NB4 (cell line): Measurements from ENCODE around the gene ZNF407.

Experiments used
- DNase-seq: peaks from one replicate; pipeline ENCODE4 v3.0.0; 2010; ENCODE audit warnings: low read depth
- H3K4me3 ChIP-seq: one replicate; pipeline ENCODE4 v1.5.1; 2011; ENCODE audit warnings: mild to moderate bottlenecking, low read depth, low read length, moderate library complexity
- CTCF ChIP-seq: IDR thresholded peaks from one replicate; pipeline ENCODE4 v1.5.1; 2012; ENCODE audit warnings: low read depth, low read length
- MAX ChIP-seq: IDR thresholded peaks from 2 replicates; pipeline ENCODE4 v1.6.1; 2011; ENCODE audit warnings: low read depth, low read length
- MYC ChIP-seq: IDR thresholded peaks from 2 replicates; pipeline ENCODE4 v1.6.1; 2011; ENCODE audit warnings: low read depth, low read length
- POLR2A ChIP-seq: IDR thresholded peaks from 2 replicates; pipeline ENCODE4 v1.6.1; 2011; ENCODE audit warnings: mild to moderate bottlenecking; ENCODE audit not compliant: insufficient read length; ENCODE audit errors: extremely low read depth

Gene ZNF407

DNA sequence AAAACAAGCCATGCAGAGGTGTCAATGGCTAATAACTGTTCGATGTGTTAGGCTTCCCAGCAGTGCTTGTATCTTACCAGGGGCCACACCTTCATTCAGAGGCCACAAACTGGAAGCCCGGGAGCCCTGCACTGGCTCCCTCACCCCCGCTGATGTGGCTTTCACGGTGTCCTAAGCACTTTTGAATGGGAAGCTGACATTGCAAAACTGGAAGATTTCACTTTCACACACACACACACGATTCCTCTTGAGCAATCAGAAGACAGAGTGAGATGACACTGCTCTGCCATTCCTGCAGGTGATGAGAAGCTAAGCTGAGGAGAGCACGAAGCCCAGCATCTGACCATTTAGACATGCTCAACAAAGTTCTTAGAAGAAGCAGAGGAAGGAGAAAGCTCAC lies 8.6 kb upstream of the ZNF407 start:
- DNase-seq: peak; percentile 63
- TF ChIP-seq CTCF (no peak), POLR2A (no peak), MAX (no peak), MYC (no peak)

DNA sequence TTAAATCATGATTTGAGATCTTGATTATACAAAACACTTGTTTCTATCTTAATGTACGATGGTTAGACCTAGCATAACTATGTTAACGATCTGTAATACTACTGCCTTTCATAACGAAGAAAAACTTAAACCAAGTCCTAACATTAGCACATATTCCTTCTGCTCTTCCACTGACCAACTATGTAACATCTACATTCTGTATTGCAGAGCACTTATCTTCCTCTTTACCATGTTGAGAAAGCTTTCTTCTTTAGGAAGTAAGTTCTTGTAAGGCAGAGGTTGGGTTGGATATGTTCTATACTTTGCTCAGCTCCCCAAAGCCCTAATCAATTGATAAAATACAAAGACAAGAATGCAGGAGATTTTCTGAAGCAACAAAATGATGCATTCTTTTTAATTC lies 7.9 kb upstream of the ZNF407 start:
- no peak for DNase-seq
- no peak for TF ChIP-seq MAX
- TF ChIP-seq POLR2A: no peak
- TF ChIP-seq MYC: no peak
- TF ChIP-seq CTCF: no peak
- H3K4me3 ChIP-seq: no peak overlapping the region

More for the DNA sequence above, 8.6 kb upstream of the ZNF407 start:
- H3K4me3 ChIP-seq: no peak overlapping the region

GRCh38 chr18:74590671-74591070 lies 7.0 kb upstream of the ZNF407 start:
- TF ChIP-seq CTCF (no peak), MAX (no peak), POLR2A (no peak), MYC (no peak)
- no peak for DNase-seq

GRCh38 chr18:74595431-74595830 lies 2.2 kb upstream of the ZNF407 start:
- TF ChIP-seq POLR2A: no peak
- TF ChIP-seq MYC: no peak
- TF ChIP-seq CTCF: no peak
- no peak for TF ChIP-seq MAX
- peak overlapping the region; percentile 92 for H3K4me3 ChIP-seq
- DNase-seq: no peak

More at GRCh38 chr18:74590671-74591070, 7.0 kb upstream of the ZNF407 start:
- no peak overlapping the region for H3K4me3 ChIP-seq

DNA sequence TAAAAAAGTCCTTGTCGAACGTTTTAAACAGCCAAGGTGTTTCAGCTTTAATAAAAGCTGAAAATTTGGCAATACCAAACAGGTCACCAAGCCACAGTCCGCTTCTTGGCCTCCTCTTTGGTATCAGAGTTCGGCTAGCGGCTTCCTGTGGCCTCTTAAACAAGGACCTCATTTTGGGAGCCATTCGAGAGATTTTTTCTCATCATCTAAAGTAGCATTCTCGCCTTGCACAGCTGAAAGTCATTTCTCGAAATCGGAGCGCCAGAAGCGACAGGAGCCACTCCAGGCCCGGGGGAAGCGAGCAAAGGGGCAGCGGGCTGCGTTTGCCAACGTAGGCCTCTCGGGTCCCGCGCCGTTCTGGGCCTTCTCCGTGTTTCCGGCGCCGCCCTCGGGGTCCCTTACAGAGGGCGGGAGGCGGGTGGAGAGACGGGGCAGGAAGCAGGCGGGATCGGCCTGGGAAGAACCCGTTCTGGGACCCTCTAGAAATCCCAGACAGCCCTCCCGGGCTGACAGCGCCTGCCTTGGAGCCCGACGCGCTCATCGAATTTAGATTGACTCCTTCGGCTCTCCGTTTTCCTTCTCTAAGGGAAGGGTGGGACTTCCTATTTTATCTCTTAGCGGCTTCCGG lies 522 bp upstream of the ZNF407 start:
- peak; percentile 71 for DNase-seq
- H3K4me3 ChIP-seq: peak overlapping the region; percentile 92
- TF ChIP-seq MAX (no peak), CTCF (no peak), MYC (no peak), POLR2A (no peak)
